Keratinocyte (primary cell): ENCODE measurements around the gene LRRC8D. TPM values are rescaled to one million over a fixed set of nuclear protein-coding genes. Genes with fewer than 3 reads are reported as not detected.
A peak's percentile ranks its signal among the peaks of the same experiment; 100 is the strongest.

Source experiments
- DNase-seq: peaks from one replicate; pipeline ENCODE4 v3.0.0-alpha.2; 2011; ENCODE audit warnings: low read depth, missing footprints, low spot score
- FAIRE-seq: peaks from 2 replicates; lab custom pipeline; 2011; peaks lifted over from hg19 to GRCh38; lab: Jason Lieb, UNC
- H2AFZ ChIP-seq: 2 replicates; pipeline ENCODE4 v1.6.0; 2012; ENCODE audit warnings: low read length, control low read depth, inconsistent platforms; ENCODE audit not compliant: control insufficient read depth
- H3K27ac ChIP-seq: 2 replicates; pipeline ENCODE4 v1.5.1; 2011; ENCODE audit warnings: low read length; ENCODE audit not compliant: control insufficient read depth, insufficient read depth
- H3K27me3 ChIP-seq: 3 replicates; pipeline ENCODE4 v1.6.0; 2011; ENCODE audit warnings: low read length; ENCODE audit not compliant: control insufficient read depth, insufficient read depth; ENCODE audit errors: extremely low read depth
- H3K36me3 ChIP-seq, 2 experiments: 2 replicates in 1 of 2; 3 replicates in 1 of 2; pipeline ENCODE4 v1.5.1; 2011; ENCODE audit warnings: low read length in 2 of 2, mild to moderate bottlenecking in 1 of 2; ENCODE audit not compliant: control insufficient read depth in 2 of 2, insufficient read depth in 2 of 2; ENCODE audit errors: extremely low read depth in 1 of 2
- H3K4me1 ChIP-seq: 3 replicates; pipeline ENCODE4 v1.5.1; 2011; ENCODE audit warnings: low read length; ENCODE audit not compliant: control insufficient read depth, insufficient read depth; ENCODE audit errors: extremely low read depth
- H3K4me2 ChIP-seq: 3 replicates; pipeline ENCODE4 v1.6.0; 2011; ENCODE audit warnings: low read depth, low read length; ENCODE audit not compliant: control insufficient read depth, insufficient read depth; ENCODE audit errors: extremely low read depth
- H3K4me3 ChIP-seq, 3 experiments: fragments of 200-600 bp in 1 of 3; sonication (generic) in 1 of 3; 2 replicates in 2 of 3; 3 replicates in 1 of 3; pipeline ENCODE4 v1.5.1; 2011 to 2016; ENCODE audit warnings: low read length in 3 of 3, mild to moderate bottlenecking in 3 of 3, control low read depth in 2 of 3, inconsistent platforms in 1 of 3, low read depth in 1 of 3, mixed read lengths in 1 of 3, mixed run types in 1 of 3, moderate library complexity in 1 of 3; ENCODE audit not compliant: control insufficient read depth in 2 of 3, insufficient read depth in 2 of 3; ENCODE audit errors: extremely low read depth in 1 of 3
- H3K79me2 ChIP-seq: 2 replicates; pipeline ENCODE4 v1.6.0; 2012; ENCODE audit warnings: low read length; ENCODE audit not compliant: control insufficient read depth, insufficient read depth
- H3K9ac ChIP-seq: 3 replicates; pipeline ENCODE4 v1.6.0; 2011; ENCODE audit warnings: low read length; ENCODE audit not compliant: control insufficient read depth, insufficient read depth; ENCODE audit errors: extremely low read depth
- H3K9me1 ChIP-seq: 3 replicates; pipeline ENCODE4 v1.6.0; 2011; ENCODE audit warnings: low read length; ENCODE audit not compliant: control insufficient read depth, insufficient read depth; ENCODE audit errors: extremely low read depth
- H3K9me3 ChIP-seq: 2 replicates; pipeline ENCODE4 v1.5.1; 2012; ENCODE audit warnings: low read depth, low read length; ENCODE audit not compliant: control insufficient read depth
- H4K20me1 ChIP-seq: 3 replicates; pipeline ENCODE4 v1.6.0; 2011; ENCODE audit warnings: low read length; ENCODE audit not compliant: control insufficient read depth, insufficient read depth; ENCODE audit errors: extremely low read depth
- EZH2 ChIP-seq: IDR thresholded peaks from one replicate; pipeline ENCODE4 v1.6.1; 2012; ENCODE audit warnings: inconsistent platforms, mild to moderate bottlenecking, low read length, moderate library complexity
- dilution Hi-C: fragments of 300-500 bp; cut with MboI; formaldehyde crosslinking; loops from one replicate; pipeline ENCODE4 v1.7.0; 2020; ENCODE audit warnings: low sequenced_read_pairs; ENCODE audit not compliant: extremely low pct_ligation_motif_present
- polyA plus RNA-seq, 5 experiments: library from polyadenylated mRNA; depleted of rRNA in 3 of 5; stranded (reverse) in 3 of 5; stranded (forward) in 1 of 5; unstranded in 1 of 5; fragments of >200 nt; gene quantifications; 1 replicate in 1 of 5; 2 replicates in 3 of 5; 3 replicates in 1 of 5; pipeline versions ENCODE4 v1.2.1 to v1.2.3, GENCODE V29; 2011 to 2012; ENCODE audit warnings: missing spikeins in 2 of 5, low read depth in 1 of 5, low replicate concordance in 1 of 5
- TF ChIP-seq, protein P1 (sequence below), 3 experiments: IDR thresholded peaks in 1 of 3; conservative IDR thresholded peaks in 1 of 3; optimal IDR thresholded peaks in 1 of 3; 2 replicates in 2 of 3; 3 replicates in 1 of 3; pipeline versions ENCODE3 to v1.5.1; 2011; ENCODE audit warnings: low read length in 3 of 3, mild to moderate bottlenecking in 3 of 3, moderate library complexity in 2 of 3, control low read depth in 1 of 3, inconsistent platforms in 1 of 3; ENCODE audit not compliant: insufficient read depth in 2 of 3; ENCODE audit errors: extremely low read depth in 1 of 3

The LRRC8D gene
- polyA plus RNA-seq, 1 donor (not counting 4 experiments of a cell fraction or from before 2014, with no cell fraction given) = 54.7 TPM

DNA sequence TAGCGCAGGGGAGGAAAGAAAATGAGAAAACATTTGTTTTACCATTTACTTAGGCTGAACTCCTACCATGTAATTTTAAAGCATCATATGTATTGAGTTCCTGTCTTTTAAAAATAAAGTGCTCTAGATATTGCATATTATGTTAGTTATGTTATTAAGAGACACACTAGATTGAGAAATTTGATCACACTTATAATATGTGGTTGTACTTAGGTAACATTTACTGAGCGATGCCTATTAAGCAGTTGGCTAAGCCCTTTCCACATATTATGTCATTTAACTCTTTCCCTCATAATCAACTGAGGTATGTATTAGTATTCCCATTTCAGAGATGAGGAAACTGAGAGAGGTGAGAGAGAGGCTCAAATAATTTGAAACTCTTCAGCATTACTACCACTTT lies 4.5 kb upstream of the LRRC8D start:
- Histone ChIP-seq H3K4me3 (no peak overlapping the region), H3K9me1 (no peaks in the 10 kb centered on the region), H3K4me2 (no peak overlapping the region), H3K4me1 (peaks cover 5% of the 10 kb centered on the region), H4K20me1 (no peaks in the 10 kb centered on the region), H3K9ac (no peak overlapping the region), H3K9me3 (no peaks in the 10 kb centered on the region), H3K79me2 (no peaks in the 10 kb centered on the region), H3K36me3 (no peaks in the 10 kb centered on the region), H3K27ac (no peak overlapping the region), H2AFZ (no peak overlapping the region), H3K27me3 (peaks cover 5% of the 10 kb centered on the region)
- dilution Hi-C loops = no loop called here
- TF ChIP-seq EZH2 = no peak
- TF ChIP-seq, protein P1, sequence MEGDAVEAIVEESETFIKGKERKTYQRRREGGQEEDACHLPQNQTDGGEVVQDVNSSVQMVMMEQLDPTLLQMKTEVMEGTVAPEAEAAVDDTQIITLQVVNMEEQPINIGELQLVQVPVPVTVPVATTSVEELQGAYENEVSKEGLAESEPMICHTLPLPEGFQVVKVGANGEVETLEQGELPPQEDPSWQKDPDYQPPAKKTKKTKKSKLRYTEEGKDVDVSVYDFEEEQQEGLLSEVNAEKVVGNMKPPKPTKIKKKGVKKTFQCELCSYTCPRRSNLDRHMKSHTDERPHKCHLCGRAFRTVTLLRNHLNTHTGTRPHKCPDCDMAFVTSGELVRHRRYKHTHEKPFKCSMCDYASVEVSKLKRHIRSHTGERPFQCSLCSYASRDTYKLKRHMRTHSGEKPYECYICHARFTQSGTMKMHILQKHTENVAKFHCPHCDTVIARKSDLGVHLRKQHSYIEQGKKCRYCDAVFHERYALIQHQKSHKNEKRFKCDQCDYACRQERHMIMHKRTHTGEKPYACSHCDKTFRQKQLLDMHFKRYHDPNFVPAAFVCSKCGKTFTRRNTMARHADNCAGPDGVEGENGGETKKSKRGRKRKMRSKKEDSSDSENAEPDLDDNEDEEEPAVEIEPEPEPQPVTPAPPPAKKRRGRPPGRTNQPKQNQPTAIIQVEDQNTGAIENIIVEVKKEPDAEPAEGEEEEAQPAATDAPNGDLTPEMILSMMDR (optimal IDR thresholded peaks at IDR 0.05 in 1 of 3, IDR thresholded peaks at IDR 0.05 in 1 of 3, conservative IDR thresholded peaks at IDR 0.05 in 1 of 3; ENCODE audit: extremely low read depth in 1 of 3, insufficient read depth in 2 of 3, low read length in 3 of 3) = no peak
- FAIRE-seq = no peak
- no peak for DNase-seq

DNA sequence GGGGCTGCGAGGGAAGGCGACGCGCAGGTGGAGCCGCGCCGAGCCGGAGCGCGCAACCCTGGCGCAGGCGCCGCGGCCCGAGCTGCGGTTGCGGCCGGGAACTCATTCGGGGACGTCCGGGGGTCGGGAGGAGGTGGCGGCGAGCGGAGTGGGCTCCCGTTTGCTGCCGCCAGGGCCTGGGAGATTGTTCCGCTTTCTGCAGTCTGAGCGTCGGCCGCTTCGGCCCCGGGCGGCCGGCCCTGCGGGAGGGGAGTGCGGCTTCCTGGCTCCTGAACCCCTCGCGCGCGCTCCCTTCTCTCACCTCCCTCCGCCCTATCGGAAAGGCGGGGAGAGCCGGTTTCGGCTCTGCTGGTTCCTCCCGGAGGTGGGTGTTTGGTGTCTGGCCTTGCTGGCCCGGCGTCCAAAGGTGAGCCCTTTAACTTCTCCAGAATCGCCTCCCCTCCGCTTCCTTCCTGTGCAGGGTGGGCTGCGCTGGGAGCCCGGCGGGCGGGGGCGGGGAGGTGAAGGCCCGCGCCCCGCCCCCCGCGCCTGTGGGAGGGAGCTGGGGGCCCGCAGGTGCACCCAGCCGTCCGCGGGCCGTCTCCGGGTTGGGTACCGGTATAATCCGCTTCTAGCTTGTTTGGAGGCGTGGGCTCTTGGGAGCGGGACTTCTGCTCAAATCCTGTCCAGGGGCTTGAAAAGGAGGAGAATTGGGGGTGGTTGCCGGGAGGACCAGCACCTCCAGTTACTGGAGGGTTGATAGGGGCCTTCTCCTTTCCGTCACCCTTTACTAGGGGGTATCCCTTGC lies 683 bp downstream of the LRRC8D start:
- H3K9me3 ChIP-seq = no peaks in the 10 kb centered on the region
- TF ChIP-seq EZH2 = no peak
- TF ChIP-seq, protein P1 (optimal IDR thresholded peaks at IDR 0.05 in 1 of 3, IDR thresholded peaks at IDR 0.05 in 1 of 3, conservative IDR thresholded peaks at IDR 0.05 in 1 of 3; ENCODE audit: extremely low read depth in 1 of 3, insufficient read depth in 2 of 3, low read length in 3 of 3) = no peak
- H3K4me1 ChIP-seq = peaks cover 8% of the 10 kb centered on the region
- H3K4me2 ChIP-seq = peak overlapping the region; percentile 89
- dilution Hi-C loops = no loop called here
- H3K9me1 ChIP-seq = no peaks in the 10 kb centered on the region
- H3K4me3 ChIP-seq = peak overlapping the region; percentile 59 to 80 (median 62)
- no peaks in the 10 kb centered on the region for H4K20me1 ChIP-seq
- H2AFZ ChIP-seq = peak overlapping the region; percentile 87
- H3K9ac ChIP-seq = peak overlapping the region; percentile 49
- peaks cover 5% of the 10 kb centered on the region for H3K27me3 ChIP-seq
- H3K79me2 ChIP-seq = no peaks in the 10 kb centered on the region
- no peaks in the 10 kb centered on the region for H3K36me3 ChIP-seq
- DNase-seq (no peak), FAIRE-seq (no peak)
- H3K27ac ChIP-seq = no peak overlapping the region
